Activated T-cell treated with anti-CD3 and anti-CD28 coated beads for 1 hour (primary cell): ENCODE data around the gene DPY19L3.
"Not testable (repeated sequence)": the region's sequence is repeated elsewhere in the genome, so short reads cannot be mapped to it uniquely, and the experiment has no call there.

ENCODE experiments used
- DNase-seq: peaks from one replicate; pipeline ENCODE4 v3.0.0-alpha.2; 2020; ENCODE audit warnings: low read depth

Gene DPY19L3, protein sequence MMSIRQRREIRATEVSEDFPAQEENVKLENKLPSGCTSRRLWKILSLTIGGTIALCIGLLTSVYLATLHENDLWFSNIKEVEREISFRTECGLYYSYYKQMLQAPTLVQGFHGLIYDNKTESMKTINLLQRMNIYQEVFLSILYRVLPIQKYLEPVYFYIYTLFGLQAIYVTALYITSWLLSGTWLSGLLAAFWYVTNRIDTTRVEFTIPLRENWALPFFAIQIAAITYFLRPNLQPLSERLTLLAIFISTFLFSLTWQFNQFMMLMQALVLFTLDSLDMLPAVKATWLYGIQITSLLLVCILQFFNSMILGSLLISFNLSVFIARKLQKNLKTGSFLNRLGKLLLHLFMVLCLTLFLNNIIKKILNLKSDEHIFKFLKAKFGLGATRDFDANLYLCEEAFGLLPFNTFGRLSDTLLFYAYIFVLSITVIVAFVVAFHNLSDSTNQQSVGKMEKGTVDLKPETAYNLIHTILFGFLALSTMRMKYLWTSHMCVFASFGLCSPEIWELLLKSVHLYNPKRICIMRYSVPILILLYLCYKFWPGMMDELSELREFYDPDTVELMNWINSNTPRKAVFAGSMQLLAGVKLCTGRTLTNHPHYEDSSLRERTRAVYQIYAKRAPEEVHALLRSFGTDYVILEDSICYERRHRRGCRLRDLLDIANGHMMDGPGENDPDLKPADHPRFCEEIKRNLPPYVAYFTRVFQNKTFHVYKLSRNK

DNA sequence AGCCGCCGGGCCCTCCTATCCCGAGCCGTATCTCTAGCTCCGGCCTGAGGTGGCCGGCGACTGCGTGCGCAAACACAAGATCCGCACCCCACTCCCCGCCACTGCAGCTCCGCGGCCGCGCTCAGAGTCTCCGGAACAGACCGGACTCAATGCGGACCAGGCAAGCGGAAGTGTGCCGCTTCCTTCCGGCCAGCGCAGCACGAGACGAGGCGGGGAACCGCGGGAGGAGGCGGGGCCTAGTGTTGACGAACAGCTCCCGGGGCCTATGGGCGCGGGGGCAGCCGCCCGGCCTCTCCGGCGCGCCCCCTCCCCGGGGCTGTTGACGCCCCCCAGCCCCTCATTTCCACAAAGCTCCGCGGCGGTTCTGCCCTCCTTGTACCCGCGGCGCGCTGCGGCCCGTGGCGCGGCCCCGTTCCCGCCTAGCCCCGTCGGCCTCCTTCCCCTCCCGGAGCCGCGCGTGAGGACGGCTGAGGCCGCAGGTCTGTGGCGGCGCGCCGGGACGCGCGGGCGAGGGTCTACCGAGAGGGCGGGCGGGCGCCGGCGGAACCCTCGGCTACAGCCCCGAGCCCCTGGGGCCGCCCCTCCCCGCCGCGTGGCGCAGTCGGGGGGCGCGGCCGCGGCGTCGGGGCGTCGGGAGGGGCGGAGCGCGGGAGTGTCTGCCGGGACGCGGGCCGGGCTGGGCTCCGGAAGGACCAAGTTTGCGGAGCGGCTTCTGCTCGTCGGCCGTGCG is at the start of gene DPY19L3:
TSS of gene DPY19L3 (plus strand) at position 340 of the 730 bp plus-strand sequence. CDS start 2,484 bp downstream, outside the sequence.
- peak; percentile 84 for DNase-seq

DNA sequence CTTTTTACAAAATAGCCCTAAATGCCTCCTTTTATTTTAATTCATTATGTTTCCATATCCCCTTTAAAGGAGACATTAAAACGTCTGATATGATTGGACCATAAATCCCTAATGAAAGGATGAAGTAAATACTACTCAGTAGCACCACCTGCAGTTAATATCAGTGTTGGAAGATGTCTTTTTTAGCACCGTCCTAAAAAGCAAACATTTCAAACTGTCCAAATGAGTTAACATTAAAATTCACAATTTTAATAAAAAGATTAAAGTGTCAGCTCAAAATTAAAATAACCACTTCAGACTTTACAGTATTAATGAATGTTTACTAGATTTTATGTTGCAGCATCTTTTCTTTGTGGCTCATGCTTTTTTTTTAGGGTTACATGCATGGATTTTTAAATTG is 47.9 kb upstream of the DPY19L3 start:
- DNase-seq = no peak

DNA sequence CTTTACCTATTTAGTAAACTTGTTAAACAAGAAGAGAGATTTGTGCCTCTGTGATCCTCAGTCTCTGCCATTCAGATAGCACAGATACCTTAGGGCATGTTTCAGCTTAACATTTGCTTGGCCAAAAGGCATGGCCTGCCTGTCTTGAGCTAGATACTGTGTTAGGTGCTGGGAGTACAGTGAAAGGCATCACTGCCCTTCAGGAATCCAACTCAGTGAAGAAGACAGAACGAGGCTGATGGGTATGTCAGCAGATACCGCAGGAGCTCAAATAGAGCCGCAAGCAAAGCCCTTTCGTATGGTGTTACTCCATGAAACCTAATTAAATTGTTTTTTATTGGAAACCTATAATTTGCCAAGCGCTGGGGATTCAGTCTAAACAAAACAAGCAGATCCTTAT is 47.2 kb upstream of the DPY19L3 start:
- no peak for DNase-seq

DNA sequence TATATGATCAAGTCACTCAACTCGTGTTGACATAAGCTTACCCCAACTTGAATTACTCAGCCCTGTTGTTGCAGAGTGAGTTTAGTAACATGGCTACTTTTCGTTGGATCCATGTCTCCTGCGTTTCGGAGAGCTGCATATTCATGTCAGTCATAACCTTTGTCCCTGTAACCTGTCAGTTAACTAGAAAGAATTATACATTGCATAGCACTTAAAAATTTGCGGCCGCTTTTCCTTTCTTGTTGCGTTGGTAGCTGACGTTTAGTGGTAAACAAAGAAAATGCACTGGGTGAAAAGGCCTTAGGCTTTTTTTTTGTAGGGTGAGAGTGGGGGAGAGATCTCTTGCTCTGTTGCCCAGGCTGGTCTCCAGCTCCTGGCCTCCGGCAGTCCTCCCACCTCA is 46.0 kb upstream of the DPY19L3 start:
- no peak for DNase-seq

DNA sequence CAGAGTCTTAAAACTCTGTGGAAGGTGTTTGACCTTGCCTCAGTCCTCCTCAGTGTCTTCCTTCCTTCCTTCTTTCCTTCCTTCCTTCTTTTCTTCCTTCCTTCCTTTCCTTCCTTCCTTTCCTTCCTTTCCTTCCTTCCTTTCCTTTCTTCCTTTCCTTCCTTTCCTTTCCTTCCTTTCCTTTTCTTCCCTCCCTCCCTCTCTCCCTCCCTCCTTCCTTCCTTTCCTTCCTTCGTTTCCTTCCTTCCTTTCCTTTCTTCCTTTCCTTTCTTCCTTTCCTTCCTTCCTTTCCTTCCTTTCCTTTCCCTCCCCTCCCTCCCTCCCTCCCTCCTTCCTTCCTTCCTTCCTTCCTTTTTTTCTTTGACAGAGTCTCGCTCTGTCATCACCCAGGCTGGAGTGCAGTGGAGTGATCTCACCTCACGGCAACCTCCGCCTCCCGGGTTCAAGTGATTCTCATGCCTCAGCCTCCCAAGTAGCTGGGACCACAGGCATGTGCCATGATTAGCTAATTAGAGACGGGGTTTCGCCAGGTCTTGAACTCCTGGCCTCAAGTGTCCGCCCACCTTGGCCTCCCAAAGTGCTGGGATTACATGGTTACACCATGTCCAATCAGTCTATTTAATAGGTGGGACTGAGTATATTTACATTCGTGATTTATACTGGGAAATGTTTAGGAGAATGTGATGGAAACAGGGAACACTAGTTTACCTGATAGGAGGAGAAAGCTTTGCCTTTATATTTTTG is 43.8 kb upstream of the DPY19L3 start:
- no peak for DNase-seq

DNA sequence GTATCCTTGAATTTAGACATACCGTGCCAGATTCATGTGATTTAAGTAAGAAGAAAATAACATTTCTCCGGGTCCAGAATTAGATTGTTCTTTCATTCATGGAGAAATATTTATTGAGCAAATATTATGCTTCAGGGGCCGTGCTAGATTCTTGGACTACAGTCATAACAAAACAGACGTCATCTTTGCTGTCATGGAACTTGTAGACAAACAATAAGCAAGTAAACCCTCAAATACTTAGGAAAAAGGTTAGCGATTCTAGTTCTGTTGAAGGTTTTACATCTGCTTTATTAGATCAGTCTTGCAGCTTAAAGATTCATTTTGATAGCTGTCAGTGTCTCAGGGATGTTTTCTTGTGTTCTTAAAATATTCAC is 43.3 kb upstream of the DPY19L3 start:
- no peak for DNase-seq

DNA sequence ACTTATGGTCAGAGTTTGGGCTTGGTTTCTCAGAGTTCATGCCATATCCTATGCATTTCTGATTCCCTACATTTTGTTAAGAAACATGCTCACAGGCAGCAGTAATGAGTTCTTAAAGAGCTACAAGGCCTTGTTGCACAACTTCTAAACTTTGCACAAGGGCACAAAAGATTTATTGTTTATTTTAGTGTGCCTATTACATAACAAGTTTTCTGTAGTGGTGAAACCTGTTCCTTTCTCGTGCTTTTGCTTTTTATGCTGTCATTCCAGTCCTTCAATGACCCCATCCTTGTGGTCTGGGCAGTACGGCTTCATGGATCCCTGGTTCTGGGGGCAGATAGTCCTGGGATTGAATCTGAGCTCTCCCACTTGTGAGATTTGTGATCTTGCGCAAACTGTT is 42.4 kb upstream of the DPY19L3 start:
- no peak for DNase-seq

DNA sequence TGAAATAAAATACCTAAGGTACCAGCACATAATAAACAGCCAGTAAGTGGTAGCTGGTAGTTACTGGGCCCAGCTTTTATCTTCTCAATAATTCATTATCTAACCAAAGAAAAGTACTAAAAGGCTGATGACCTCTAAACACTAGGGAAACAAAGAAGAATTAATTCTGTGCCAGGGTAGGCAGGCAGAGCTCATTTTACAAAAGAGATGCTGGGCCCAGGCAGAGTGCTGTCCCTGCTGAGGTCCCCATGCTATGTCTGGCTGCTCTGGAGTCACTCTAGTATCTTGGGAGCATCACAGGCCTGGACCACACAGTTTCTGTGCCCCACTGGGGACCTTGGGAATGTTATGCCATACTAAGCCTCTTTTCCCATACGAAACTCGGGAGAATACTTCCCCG is 41.9 kb upstream of the DPY19L3 start:
- no peak for DNase-seq

DNA sequence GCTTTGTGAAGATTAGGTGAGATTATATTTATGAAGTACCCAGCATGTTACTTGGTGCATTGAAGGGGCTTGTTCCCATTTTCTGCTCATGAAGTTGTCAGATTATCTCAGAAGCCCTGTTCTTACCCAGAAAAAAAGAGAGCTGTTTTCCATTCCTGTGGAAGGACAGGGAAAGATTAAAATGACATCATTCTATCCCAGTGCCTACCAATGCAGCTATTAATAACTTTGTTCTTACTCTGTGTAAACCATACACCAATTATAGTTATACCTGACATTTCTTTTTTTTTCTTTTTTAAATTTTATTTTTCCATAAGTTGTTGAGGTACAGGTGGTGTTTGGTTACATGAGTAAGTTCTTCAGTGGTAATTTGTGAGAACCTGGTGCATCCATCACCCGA is 41.5 kb upstream of the DPY19L3 start:
- no peak for DNase-seq

DNA sequence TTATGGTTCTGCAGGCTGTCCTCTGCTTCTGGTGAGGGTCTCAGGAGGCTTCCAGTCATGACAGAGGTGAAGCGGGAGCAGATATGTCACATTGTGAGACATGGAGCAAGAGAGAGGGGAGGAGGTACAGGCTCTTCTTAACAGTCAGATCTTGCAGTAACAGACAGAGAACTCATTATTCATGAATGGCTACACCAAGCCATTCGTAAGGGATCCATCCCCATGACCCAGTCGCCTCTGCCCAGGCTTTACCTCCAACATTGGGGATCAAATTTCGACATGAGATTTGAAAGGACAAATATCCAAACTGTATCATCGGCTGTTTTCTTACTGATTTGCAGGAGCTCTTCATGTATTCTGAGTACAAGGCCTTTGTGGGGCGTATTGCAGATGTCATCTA is 38.5 kb upstream of the DPY19L3 start:
- DNase-seq = no peak

DNA sequence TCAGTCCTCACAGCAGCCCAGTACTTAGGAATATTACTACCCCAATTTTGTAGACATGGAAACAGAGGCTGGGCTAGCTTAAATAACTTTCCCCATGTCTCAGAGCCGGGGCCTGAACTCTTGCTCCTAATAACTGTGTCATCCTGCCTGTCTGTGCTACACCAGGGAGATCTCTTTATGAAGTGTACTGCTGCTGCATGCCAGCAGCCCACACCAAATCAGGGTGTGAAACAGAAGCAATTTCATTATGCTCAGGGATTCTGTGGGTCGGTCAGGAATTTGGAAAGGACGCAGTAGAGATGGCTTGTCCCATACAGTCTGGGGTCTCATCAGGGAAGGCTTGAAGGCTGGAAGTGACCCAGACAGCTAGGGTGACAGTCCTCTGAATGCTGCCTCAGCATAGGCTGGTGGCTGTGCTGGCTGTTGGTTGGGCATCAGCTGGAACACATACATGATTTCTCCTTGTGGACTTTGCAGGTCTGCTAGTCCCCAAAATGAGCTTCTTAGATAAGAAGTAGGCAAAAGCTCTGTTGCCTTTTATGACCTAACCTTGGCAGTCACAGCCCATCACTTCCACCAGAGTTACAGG is 37.5 kb upstream of the DPY19L3 start:
- no peak for DNase-seq

DNA sequence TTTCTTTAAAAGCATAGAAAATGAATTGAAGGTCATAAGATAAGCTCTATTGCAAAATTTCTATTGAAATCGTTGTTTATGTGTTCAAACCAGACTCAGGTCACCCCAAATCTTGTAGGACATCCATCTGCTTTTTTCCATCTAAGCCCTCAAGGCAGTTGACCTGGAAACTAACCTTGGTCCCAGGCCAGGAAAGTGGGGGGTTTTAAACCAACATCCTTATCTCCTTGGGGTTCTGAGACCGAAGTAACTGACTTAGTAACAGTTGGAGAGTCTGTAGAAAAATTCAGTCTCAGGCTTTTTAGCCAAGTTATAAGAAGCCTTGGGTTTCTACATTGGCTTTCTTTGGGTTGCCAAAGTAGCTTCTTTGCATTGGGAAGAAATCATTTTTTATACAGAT is 36.8 kb upstream of the DPY19L3 start:
- no peak for DNase-seq

DNA sequence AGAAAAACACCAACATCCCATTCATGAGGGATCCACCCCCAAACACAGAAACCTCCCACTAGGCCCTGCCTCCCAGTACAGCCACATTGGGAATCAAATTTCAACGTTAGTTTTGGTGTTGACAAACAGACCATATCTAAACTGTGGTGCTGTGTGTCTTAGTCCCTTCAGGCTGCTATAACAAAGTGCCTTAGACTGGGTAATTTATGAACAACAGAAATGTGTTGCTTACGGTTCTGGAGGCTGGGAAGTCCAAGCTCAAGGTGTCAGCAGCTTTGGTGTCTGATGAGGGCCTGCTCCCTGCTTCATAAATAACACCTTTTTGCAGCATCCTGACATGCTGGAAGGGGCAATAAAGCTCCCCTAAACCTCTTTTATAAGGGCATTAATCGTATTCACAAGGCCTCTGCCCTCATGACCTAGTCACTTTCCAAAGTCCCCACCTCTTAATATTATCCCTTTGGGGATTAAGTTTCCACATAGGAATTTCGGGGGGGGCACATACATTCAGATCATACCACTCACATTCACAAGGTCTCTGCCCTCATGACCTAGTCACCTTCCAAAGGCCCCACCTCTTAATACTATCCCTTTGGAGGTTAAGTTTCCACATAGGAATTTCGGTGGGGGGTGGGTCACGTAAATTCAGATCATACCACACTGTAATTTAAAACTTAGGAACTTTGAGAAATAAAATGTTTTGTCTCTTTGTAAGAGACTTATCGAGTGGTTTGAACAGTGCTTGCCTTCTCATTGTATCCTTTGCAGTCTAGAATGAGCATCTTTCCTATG is 32.6 kb upstream of the DPY19L3 start:
- no peak for DNase-seq

DNA sequence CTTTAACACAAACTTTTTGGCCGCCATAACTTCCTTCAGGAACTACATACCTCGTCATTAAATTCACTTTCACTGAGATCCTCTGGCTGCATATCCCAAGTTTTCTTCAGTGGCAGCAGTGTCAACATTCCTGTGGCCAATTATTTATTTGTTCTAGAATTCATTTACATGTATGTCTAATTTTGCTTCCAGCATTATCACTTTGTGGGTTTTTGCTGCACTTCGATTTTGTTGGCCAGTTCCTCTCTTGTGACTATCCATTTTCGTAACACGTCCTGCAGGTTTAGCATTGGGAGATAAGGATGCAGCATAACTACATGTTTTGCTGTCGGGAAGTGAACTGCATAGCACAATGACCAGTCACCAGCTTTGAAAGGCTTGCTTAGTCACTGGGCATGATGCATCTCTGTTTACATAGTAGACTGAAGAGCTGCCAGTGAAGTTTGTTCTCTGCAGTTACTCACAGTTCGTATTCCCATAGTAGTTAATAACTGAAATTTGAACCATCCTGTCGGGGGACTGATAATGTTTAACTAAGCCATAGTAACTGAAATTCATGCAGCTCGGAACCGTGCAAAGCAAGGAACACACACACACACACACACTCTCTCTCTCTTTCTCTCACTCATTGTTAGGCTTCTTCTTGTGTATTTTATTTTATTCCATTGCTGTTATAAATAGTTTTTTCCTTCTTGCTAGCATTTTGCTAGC is 31.8 kb upstream of the DPY19L3 start:
- DNase-seq = no peak

DNA sequence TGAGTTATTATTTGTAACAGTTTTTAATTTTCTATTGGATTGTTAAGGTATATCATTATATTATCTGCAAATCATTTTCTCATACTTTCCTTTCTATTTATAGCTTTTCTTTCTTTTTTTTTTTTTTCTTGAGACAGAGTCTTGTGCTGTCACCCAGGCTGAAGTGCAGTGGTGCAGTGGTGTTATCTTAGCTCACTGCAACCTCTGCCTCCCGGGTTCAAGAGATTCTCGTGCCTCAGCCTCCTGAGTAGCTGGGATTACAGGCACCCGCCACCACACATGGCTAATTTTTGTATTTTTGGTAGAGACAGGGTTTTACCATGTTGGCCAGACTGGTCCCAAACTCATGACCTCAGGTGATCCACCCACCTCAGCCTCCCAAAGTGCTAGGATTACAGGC is 31.2 kb upstream of the DPY19L3 start:
- DNase-seq = not testable (repeated sequence)

DNA sequence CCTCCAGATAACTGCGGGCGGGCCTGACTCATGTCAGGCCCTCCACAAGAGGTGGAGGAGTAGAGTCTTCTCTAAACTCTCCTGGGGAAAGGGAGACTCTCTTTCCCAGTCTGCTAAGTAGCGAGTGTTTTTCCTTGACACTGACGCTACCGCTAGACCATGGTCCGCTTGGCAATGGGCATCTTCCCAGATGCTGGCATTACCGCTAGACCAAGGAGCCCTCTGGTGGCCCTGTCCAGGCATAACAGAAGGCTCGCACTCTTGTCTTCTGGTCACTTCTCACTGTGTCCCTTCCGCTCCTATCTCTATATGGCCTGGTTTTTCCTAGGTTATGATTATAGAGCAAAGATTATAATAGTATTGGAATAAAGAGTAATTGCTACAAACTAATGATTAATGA is 28.5 kb upstream of the DPY19L3 start:
- DNase-seq = not testable (repeated sequence)

DNA sequence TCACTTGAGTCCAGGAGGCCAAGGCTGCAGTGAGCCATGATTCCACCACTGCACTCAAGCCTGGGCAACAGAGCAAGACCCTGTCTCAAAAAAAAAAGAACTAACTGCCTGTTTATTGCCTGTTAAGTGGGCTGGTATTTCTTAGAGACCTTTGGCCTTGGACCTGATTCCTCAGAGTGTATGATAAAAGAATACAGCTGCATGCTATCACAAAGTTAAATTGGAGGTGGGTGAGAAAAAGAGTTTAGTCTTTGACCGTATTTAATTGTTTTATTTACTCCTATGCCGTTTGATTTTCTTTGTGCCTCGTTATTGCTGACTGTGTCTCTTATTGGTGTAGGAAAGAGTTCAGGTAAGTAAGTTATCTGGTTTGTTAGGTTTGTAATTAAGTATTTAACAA is 25.3 kb upstream of the DPY19L3 start:
- DNase-seq = no peak

DNA sequence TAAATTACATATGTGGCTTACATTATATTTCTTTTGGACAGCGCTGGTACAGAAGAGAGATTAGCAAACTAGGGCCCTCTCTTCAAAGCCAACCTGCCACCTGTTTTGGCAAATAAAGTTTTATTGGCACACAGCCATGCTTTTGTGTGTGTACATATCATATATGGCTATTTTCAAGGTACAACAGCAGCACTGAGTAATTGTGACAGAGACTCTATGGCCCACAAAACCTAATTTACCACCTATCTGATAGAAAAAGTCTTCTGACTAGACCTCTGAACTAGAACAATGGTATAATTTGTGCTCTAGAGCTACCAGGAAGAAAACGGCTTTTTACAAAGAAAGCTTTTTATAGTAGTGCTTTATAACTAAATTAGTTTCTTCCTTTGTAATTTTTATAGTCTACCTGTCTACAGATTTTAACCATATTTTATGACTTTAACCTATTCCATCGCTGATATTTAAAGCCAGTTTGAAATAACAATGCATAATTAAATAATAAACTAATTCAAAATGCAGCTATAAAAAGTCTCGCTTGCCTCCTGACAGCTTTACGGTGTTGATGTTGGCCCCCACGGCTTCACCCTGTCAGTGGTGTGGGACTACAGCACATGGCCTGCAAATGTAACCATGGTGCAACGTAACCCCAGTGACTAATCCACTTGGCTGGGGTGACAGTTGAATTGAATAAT is 17.7 kb upstream of the DPY19L3 start:
- no peak for DNase-seq

DNA sequence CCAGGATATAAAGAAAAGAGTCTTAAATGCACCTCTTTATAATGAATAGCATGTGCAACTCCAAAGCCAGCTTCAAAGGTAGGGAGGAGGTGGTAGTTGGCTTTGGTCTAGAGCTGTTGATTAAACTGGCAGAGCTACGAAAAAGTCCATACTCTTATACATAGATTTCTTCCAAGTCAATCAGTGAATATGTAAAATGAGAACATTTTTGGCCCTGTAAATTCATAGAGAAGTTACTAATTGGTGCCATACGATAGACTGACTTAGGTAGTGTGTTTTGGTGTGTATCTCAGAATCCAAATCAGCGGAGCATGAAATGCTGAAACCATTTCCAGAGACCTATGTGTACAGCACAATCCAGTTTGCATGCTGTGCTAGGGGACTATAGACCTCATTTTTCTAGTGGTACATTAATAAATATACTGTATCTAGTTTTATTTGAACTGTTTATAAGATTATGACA is 17.1 kb upstream of the DPY19L3 start:
- no peak for DNase-seq

DNA sequence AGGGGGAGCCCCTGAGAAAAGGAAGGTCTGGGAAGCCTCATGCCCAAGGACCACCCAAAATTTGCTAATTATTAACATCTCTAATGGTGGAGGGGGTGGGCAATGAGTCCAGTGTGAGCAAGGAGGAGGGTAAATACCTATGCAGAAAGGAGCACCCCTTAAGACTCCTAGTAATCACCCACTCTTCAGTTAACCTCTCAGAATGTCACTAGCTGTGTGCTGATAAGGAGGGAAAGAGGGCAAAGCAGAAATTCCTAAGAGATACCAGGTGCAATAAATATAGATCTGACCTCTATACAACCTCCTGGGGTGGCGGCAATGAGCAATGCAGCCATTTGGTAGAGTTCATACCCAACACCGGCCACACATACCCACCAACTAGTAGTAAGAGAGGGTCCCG is 12.7 kb upstream of the DPY19L3 start:
- DNase-seq = no peak
